DOHH2 (cell line): Measurements from ENCODE around the gene ARHGAP6.

Source experiments
- CTCF ChIP-seq: fragments of 200-600 bp; sonication (generic); IDR thresholded peaks from one replicate; pipeline ENCODE4 v1.5.1; 2014; ENCODE audit warnings: antibody characterized with exemption, mild to moderate bottlenecking, low read depth, low read length; ENCODE audit not compliant: poor library complexity, severe bottlenecking
- EZH2phosphoT487 ChIP-seq: fragments of 200-600 bp; sonication (generic); IDR thresholded peaks from 2 replicates; pipeline ENCODE4 v1.6.1; 2017; ENCODE audit warnings: borderline replicate concordance, mild to moderate bottlenecking, antibody characterized with exemption, low read length, moderate library complexity, mixed read lengths

- no peak for TF ChIP-seq CTCF
- TF ChIP-seq EZH2phosphoT487, result no peak
These were observed 459.0 kb downstream of the ARHGAP6 start for GRCh38 chrX:11206716-11207115.
